ENCODE measurements around the gene NHLRC4. TPM values are rescaled to one million over a fixed set of nuclear protein-coding genes. Genes with fewer than 3 reads are reported as not detected.

The NHLRC4 gene
- total and polyA plus RNA-seq, 9 of the 15 experiments (the other 6 are each of a cell fraction or from before 2014, with no cell fraction given): 0.24 to 3.7 (median 1.3) TPM; not detected in 2

- TF ChIP-seq E2F1 (CRISPR knock-in tag; IDR thresholded peaks at IDR 0.05): 0 out of 2 replicates have a peak, but pooled peaks have one; percentile 23
- no peak for TF ChIP-seq KAT8 (IDR thresholded peaks at IDR 0.05; ENCODE audit: low read depth)
- TF ChIP-seq TCF15 (CRISPR knock-in tag; IDR thresholded peaks at IDR 0.05): no peak
- no peak for TF ChIP-seq AFF4 (CRISPR knock-in tag; IDR thresholded peaks at IDR 0.05)
- no peak for TF ChIP-seq FOXA1 (IDR thresholded peaks at IDR 0.05; ENCODE audit: borderline replicate concordance)
- no peak for TF ChIP-seq FOXP4 (CRISPR knock-in tag; IDR thresholded peaks at IDR 0.05; ENCODE audit: borderline replicate concordance)
- no peak for TF ChIP-seq ETV6 (IDR thresholded peaks at IDR 0.05; ENCODE audit: borderline replicate concordance in 1 of 2, low read depth in 2 of 2, low read length in 1 of 2)
- no peak for TF ChIP-seq ETV6 (CRISPR knock-in tag; IDR thresholded peaks at IDR 0.05; ENCODE audit: borderline replicate concordance)
- TF ChIP-seq FOXJ3 (CRISPR knock-in tag; IDR thresholded peaks at IDR 0.05): no peak
- TF ChIP-seq RBM39 (optimal IDR thresholded peaks at IDR 0.05; ENCODE audit: low read depth, low read length): no peak
- TF ChIP-seq PATZ1 (CRISPR knock-in tag; IDR thresholded peaks at IDR 0.05; ENCODE audit: borderline replicate concordance): peak; percentile 60; the same call in 1 of the 2 replicates
- TF ChIP-seq FIP1L1 (IDR thresholded peaks at IDR 0.05; ENCODE audit: low read depth, low read length, poor library complexity, severe bottlenecking): no peak
- no peak for TF ChIP-seq HBP1 (CRISPR knock-in tag; IDR thresholded peaks at IDR 0.05)
- no peak for TF ChIP-seq HEY1 (CRISPR knock-in tag; IDR thresholded peaks at IDR 0.05; ENCODE audit: borderline replicate concordance)
These were observed at the start of gene NHLRC4 (continued) for GRCh38 chr16:566475-567372.
